ENCODE data around the gene ZNF511.

The ZNF511 gene

GRCh38 chr10:133310399-133310755 lies 1.7 kb downstream of the ZNF511 start:
- TF ChIP-seq CTCF (IDR thresholded peaks at IDR 0.05; ENCODE audit: low read depth, low read length, poor library complexity, severe bottlenecking) (no peak), EZH2phosphoT487 (IDR thresholded peaks at IDR 0.05; ENCODE audit: borderline replicate concordance, low read length) (no peak)
- Histone ChIP-seq H4K20me1 (ENCODE audit: control insufficient read depth, insufficient read depth, low read depth, low read length) (peaks cover 19% of the 10 kb centered on the region), H3F3A (ENCODE audit: control insufficient read depth, insufficient read depth) (no peaks in the 10 kb centered on the region), H3K27ac (ENCODE audit: low read depth, low read length) (no peak overlapping the region), H3K9me3 (ENCODE audit: control insufficient read depth, insufficient read depth, low read length) (no peaks in the 10 kb centered on the region), H3K27me3 (ENCODE audit: control insufficient read depth, low read length) (no peaks in the 10 kb centered on the region), H3K79me2 (ENCODE audit: control insufficient read depth, low read length) (peaks cover 38% of the 10 kb centered on the region), H3K4me1 (ENCODE audit: control insufficient read depth, low read length) (peaks cover 21% of the 10 kb centered on the region), H3K9me2 (replicated peaks; ENCODE audit: control insufficient read depth, low read length) (no peaks in the 10 kb centered on the region), H3K36me3 (ENCODE audit: control insufficient read depth, low read length) (peaks cover 39% of the 10 kb centered on the region), H3K4me3 (ENCODE audit: low read length) (no peak overlapping the region), H3K4me2 (ENCODE audit: low read length) (no peak overlapping the region)

- Histone ChIP-seq H3K79me2 (ENCODE audit: control insufficient read depth, low read length) (peaks cover 34% of the 10 kb centered on the region), H3K27me3 (ENCODE audit: control insufficient read depth, low read length) (no peaks in the 10 kb centered on the region), H3F3A (ENCODE audit: control insufficient read depth, insufficient read depth) (no peaks in the 10 kb centered on the region), H3K36me3 (ENCODE audit: control insufficient read depth, low read length) (peaks cover 39% of the 10 kb centered on the region), H3K9me2 (replicated peaks; ENCODE audit: control insufficient read depth, low read length) (no peaks in the 10 kb centered on the region), H3K9me3 (ENCODE audit: control insufficient read depth, insufficient read depth, low read length) (no peaks in the 10 kb centered on the region), H3K4me1 (ENCODE audit: control insufficient read depth, low read length) (peaks cover 21% of the 10 kb centered on the region), H3K27ac (ENCODE audit: low read depth, low read length) (no peak overlapping the region), H4K20me1 (ENCODE audit: control insufficient read depth, insufficient read depth, low read depth, low read length) (peaks cover 16% of the 10 kb centered on the region), H3K4me3 (ENCODE audit: low read length) (no peak overlapping the region), H3K4me2 (ENCODE audit: low read length) (no peak overlapping the region)
- no peak for TF ChIP-seq CTCF (IDR thresholded peaks at IDR 0.05; ENCODE audit: low read depth, low read length, poor library complexity, severe bottlenecking)
- TF ChIP-seq EZH2phosphoT487 (IDR thresholded peaks at IDR 0.05; ENCODE audit: borderline replicate concordance, low read length): no peak
Observed at GRCh38 chr10:133310789-133311188, 2.1 kb downstream of the ZNF511 start.

GRCh38 chr10:133311570-133311969 lies 2.9 kb downstream of the ZNF511 start:
- no peak overlapping the region for H3K4me2 ChIP-seq (ENCODE audit: low read length)
- H3K27ac ChIP-seq (ENCODE audit: low read depth, low read length): no peak overlapping the region
- peaks cover 21% of the 10 kb centered on the region for H3K4me1 ChIP-seq (ENCODE audit: control insufficient read depth, low read length)
- TF ChIP-seq EZH2phosphoT487 (IDR thresholded peaks at IDR 0.05; ENCODE audit: borderline replicate concordance, low read length) (no peak), CTCF (IDR thresholded peaks at IDR 0.05; ENCODE audit: low read depth, low read length, poor library complexity, severe bottlenecking) (no peak)
- H3F3A ChIP-seq (ENCODE audit: control insufficient read depth, insufficient read depth): no peaks in the 10 kb centered on the region
- no peaks in the 10 kb centered on the region for H3K9me2 ChIP-seq (replicated peaks; ENCODE audit: control insufficient read depth, low read length)
- H3K36me3 ChIP-seq (ENCODE audit: control insufficient read depth, low read length): peaks cover 39% of the 10 kb centered on the region
- peaks cover 27% of the 10 kb centered on the region for H3K79me2 ChIP-seq (ENCODE audit: control insufficient read depth, low read length)
- H3K4me3 ChIP-seq (ENCODE audit: low read length): no peak overlapping the region
- no peaks in the 10 kb centered on the region for H3K9me3 ChIP-seq (ENCODE audit: control insufficient read depth, insufficient read depth, low read length)
- H3K27me3 ChIP-seq (ENCODE audit: control insufficient read depth, low read length): no peaks in the 10 kb centered on the region
- peaks cover 16% of the 10 kb centered on the region for H4K20me1 ChIP-seq (ENCODE audit: control insufficient read depth, insufficient read depth, low read depth, low read length)

All from DOHH2 (cell line).